GM21515 (cell line): Measurements from ENCODE around the gene GSS.

Source experiments
- ATAC-seq: cut with Tn5 transposase; IDR thresholded peaks from one replicate; pipeline ENCODE4 v1.9.1; 2021; ENCODE audit not compliant: unreplicated experiment

GSS gene

DNA sequence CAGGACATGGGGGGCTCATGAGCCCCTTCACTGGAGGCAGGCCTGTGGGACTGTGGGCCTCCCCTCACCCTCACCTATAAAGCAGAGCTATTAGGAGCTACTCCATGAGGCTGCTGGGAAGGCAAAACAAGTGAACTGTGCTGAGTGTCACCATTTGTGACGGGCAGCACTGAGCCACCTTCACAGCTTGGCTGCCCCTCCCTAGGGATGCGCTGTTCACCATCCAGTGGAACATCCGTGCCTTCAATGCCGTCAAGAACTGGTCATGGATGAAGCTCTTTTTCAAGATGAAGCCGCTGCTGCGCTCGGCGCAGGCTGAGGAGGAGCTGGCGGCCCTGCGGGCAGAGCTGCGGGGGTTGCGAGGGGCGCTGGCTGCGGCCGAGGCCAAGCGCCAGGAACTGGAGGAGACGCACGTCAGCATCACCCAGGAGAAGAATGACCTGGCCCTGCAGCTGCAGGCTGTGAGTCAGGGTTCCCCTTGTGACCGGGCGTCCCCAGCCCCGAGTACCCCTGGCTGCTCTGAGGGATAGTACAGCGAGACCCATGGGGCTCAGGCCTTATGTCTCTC lies 38.4 kb upstream of the GSS start:
- ATAC-seq: no peak

DNA sequence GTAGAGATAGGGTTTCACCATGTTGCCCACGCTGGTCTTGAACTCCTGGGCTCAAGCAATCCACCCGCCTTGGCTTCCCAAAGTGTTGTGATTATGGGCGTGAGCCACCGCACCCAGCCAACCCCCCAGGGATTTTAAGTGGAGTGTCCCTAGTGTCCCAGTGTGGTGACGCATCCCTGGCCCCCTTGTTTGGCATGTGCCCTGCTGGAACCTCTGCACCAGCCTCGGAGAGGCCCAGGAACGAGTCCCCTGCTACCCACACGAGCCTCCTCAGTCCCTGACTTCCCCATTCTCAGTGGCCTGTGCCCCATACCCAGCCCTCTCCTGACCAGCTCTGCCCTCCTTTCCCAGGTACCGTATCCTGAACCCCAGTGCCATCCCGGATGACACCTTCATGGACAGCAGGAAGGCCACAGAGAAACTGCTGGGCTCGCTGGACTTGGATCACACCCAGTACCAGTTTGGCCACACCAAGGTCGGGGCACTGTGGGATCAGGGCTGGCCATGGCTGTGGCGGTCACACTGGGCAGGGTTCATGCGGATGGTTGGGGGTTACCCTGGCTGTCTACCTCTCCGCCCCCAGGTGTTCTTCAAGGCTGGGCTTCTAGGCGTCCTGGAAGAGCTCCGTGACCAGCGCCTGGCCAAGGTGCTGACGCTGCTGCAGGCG lies 37.3 kb upstream of the GSS start:
- no peak for ATAC-seq

DNA sequence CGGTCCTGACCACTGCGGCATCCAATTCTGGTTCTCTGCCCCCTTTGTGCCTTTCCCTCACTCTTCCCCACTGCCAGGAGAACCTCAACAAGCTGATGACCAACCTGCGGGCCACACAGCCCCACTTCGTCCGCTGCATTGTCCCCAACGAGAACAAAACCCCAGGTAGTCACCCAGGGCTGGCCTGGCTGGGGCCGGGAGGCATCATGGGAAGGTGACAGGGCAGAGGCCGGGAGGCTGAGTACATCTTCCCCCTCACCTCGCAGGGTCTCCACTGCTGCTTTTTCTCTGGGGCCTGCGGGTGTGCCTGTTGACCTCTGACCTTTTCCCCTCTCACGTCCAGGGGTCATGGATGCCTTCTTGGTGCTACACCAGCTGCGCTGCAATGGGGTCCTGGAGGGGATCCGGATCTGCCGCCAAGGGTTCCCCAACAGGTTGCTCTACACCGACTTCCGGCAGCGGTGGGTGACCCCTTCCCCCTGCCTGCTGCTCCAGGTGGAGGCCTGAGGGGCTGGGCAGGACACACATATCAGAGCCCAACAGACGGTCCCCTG lies 35.1 kb upstream of the GSS start:
- no peak for ATAC-seq

DNA sequence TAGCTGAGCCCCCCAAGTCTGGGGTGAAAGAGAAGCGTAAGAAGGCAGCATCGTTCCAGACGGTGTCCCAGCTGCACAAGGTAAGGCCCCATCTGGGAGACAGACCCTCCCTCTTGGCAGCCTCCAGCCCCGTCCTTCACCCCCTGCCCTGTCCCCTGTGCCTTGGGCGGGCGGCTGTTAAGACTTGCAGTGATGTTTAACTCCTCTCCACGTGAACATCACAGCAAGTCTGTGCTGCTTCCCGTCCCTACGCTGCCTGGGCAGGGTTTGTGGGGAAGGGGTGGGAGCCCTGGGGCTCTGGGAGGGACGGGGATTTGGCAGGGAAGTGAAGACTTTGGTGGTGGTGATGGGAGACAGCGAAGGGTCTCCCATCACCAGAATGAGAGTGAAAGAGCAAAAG lies 34.6 kb upstream of the GSS start:
- no peak for ATAC-seq

DNA sequence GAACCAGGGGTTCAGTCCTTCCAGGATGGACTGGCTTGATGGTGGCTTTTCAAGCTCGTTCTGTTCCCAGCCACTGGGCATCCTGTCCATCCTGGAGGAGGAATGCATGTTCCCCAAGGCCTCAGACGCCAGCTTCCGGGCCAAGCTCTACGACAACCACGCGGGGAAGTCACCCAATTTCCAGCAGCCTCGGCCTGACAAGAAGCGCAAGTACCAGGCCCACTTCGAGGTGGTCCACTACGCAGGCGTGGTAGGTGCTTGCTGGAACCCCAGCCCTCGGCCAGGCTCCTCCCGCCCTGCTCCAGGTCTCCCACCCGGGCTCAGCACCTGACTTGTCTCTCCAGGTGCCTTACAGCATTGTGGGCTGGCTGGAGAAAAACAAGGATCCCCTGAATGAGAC lies 34.1 kb upstream of the GSS start:
- no peak for ATAC-seq

DNA sequence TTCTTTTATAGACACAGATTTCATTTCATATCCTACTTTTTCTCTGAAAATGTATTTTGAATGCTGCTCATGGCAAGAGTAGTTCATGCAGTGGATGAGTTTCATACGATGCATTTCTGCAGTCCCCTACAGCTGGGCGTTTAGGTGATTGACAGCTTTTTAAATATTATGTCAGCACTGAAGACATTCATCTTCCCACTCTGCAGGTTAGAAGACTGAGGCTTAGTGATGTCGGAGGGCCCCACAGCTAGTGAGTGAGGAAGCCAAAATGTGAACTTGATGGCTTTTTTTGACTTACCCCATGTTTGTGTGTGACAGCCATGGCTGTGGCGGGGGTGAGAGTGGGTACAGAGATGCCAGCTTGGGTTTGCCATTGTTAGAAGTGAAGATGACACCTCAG lies 33.5 kb upstream of the GSS start:
- no peak for ATAC-seq

DNA sequence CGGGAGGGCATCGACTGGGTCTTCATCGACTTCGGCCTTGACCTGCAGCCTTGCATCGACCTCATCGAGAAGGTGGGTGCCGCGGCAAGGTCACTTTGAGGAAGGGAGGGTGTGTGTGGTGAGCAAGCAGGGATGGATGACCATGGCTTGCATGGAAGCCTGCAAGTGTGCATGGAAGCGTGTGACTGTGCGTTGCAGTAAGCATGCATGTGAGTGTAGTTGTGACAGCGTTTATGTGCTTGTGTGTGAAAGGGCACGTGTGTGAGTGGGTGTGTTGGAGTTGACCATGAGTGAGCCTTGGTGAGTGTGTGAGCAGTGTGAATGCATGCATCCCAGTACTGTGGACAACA lies 32.6 kb upstream of the GSS start:
- no peak for ATAC-seq

DNA sequence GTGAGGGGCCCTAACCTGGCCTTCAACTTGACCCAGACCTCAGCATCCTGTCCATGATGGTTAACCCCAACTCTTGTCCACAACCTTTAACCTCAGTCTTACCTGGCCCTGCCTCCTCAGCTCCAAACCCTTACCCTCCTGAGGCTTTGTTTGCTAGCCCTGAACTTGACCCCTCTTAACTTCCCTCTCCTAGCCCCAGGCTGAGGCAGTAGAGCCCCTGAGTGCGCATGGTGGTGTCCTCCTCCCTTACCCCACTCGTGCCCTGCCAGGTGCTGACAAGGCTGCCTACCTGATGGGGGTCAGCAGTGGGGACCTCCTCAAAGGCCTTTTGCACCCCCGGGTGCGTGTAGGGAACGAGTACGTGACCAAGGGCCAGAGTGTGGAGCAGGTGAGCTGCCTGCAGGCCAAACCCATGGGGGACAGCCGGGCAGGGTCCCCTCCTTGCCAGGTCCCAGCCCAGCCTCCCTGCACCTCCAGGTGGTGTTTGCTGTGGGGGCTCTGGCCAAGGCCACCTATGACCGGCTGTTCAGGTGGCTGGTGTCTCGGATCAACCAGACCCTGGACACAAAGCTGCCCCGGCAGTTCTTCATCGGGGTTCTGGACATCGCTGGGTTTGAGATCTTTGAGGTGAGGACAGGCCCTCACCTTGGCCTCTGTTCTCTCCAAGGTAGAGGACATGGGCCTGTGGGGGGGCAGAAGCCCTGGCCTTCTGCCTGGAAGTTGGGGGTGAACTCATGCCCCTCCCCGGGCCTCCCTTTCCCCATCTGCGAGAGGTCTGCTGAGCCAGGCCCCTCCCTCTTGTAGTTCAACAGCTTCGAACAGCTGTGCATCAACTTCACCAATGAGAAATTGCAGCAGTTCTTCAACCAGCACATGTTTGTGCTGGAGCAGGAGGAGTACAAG lies 31.9 kb upstream of the GSS start:
- ATAC-seq: no peak

DNA sequence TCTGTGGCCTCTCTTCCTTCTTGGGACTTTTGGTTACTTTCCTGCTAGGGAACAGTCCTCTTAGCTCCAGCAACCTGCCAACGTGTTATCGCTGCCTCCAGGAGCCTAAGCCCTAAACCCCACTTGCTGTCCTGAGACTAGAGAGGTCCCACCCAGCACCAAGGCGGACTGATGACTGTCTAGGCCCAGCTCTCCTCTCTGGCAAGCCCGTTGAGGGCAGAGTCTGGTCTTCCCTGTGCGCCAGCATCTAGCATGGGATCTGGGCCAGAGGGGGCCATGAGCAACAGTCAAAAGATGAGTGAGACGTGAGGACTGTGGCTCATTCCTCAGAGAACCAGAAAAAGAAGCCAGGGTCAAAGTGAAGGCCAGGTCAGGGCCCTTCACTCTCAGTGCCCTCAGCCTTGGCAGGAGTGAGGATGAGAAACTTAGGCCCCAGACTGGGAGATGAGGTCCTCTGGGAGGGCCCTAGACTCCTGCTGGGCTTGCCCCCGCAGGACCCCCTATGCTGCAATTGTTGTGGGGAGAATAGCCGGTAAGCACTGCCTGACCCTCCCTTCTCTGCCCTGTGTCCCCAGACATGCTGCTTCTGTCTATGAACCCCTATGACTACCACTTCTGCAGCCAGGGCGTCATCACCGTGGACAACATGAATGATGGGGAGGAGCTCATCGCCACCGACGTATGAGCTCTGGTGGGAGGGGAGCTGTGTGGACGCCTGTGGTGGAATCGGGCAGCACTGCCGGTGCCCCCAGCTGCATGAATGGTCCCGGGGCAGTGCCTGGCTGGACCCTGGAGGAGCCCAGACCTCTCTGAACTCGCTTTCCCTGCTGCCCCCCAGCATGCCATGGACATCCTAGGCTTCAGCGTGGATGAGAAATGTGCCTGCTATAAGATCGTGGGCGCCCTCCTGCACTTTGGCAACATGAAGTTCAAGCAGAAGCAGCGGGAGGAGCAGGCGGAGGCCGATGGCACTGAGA lies 31.0 kb upstream of the GSS start:
- ATAC-seq: no peak

DNA sequence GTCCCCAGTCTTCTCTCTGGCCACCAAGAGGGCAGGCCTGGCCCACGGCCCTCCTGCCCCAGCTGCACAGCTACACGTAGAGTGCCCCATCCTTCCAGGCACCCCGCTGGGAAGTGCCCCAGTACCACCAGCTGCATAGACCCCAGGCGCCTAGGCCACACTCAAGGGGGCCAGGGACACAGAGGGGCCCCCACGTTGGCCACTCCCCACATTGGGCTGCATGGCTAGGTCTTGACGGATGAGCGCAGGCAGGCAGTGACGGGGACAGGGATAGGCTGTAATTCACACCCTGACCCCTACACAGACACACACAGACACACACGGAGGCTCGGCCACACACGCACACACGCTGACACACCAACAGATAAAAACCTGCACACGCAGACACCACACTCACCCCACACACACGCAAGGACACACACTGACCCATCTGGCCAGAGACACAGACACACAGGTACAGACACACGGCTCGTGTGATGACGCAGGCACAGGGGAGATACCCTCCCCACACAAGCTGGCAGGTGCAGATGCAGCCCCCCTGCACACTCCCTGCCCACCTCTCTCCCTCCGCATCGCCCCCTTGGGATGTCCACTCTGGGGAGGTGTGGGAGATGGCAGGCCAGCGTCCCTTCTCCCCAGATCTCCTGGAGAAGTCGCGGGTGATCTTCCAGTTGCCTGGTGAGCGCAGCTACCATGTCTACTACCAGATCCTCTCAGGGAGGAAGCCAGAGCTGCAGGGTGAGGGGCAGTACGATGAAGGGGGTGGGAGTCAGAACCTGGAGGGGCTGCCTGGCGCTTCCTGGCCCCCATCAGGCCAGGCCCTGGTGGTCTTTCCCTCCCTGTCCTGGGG lies 30.1 kb upstream of the GSS start:
- ATAC-seq: no peak

DNA sequence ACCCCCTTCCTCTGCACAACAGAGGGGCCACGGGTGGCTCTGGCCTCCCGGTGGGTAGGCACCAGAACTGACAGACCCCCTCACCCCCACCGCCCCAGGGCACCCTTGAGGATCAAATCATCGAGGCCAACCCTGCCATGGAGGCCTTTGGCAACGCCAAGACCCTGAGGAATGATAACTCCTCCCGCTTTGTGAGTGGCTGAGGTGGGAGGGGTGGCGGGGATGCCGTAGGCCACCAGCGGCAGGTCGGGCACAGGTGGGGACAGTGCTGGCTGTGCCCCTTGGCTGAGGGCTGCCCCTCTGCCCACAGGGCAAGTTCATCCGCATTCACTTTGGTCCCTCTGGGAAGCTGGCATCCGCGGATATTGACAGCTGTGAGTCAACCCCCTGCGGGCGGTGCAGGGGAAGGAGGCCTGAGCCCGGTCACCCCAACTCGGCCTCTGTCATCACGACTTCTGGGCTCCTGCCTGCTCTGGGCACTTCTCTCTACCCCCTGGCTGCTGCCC lies 29.2 kb upstream of the GSS start:
- ATAC-seq: no peak

DNA sequence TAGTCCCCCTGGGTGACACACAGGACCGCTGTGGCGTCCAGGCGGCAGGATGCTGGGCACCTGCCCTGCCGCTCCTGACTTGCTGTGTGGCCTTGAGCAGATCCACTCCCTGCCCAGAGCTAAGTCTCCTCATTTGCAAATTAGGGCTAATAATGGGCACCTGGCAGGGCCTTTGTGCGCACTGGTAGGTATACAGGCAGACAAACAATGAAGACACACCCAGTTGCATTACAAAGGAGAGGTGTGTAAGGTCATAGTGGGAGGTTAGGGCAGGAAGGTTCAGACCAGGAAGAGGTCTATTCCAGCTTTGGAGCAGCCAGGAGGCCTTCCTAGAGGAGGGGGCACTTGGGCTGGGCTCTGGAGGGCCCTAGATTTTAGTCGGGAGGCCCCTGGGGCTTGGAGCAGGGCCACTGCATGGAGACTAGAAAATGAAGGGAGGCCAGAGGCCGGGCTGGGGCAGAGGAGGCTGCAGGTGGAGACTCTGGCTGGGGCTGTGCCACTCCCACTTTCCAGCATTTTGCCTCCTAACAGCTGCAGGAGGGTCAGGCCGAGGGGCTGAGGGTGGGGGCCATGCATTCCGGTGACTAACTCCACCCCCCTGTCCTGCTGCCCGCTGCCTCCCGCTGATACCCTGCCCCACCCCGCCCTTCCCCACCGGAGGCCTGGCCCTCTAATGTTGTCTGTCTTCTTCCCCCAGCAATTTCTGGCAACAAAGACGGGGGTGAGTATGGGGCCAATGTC lies 28.6 kb upstream of the GSS start:
- ATAC-seq: no peak

DNA sequence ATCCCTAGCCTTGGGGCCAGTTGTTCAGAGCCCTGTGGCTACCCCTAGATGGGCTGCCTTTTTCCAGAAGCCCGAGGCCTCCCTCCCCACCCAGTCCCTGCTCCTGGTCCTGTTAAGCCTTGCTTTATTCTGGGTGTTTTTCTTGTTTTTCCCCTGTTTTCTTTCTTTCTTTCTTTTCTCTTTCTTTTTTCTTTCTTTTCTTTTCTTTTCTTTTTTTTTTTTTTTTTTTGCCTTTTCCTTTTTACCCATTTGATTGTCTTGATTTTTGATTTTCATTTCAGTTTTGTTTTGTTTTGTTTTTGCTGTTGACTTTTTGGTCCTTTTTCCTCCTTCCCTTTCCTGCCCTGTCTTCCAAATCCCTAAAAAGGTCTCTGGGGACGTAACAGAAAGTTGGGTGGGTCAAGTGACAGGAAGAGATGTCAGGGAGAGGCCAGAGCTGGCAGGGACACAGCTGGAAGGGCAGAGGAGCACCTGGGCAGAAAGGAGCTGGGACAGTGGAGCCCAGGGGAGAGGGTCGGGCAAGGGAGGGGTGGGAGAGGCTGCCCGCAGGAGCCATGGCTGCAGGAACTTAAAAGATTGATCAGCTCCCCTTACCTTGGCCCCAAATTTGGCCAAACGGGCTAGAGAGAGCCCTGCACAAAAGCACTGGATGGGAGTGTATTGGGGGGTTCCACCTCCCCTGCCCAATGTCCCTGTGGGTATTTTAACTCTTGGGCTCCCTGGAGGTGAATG lies 27.6 kb upstream of the GSS start:
- ATAC-seq: no peak

DNA sequence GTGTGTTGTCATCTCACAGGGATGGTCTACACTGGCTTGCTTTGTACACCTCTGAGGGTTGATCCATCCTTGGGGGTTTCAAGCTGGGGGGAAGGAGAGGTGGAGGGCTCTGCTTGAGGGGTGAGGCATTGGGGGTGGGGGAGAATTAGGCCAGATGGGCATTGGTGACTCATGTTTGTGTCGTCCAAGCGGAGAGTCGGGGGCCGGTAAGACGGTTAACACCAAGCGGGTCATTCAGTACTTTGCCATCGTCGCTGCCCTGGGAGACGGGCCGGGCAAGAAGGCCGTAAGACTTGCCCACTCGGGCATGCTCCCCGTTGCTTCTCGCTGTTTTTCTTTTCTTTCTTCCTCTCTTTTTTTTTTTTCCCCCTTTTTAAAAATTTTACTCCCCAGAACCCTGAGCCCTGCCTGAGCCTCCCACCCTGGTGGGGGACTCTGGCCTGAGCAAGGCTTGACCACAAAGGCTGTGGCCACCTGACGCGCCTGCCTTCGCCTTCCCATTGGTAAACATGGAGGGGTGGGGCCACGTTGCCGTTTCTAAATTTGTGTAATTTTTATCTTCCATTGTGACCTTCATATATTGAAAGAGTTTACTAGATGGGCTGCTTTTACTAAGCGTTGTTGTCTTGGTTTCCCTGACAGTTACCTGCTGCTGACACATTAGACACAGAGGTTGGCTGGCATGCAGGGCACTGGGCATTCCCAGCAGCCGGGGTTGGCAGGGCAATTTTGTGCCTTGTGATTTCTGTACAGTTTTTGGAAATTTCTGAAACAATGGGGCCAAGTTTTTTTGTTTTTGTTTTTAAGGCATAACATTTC lies 26.9 kb upstream of the GSS start:
- ATAC-seq: no peak

DNA sequence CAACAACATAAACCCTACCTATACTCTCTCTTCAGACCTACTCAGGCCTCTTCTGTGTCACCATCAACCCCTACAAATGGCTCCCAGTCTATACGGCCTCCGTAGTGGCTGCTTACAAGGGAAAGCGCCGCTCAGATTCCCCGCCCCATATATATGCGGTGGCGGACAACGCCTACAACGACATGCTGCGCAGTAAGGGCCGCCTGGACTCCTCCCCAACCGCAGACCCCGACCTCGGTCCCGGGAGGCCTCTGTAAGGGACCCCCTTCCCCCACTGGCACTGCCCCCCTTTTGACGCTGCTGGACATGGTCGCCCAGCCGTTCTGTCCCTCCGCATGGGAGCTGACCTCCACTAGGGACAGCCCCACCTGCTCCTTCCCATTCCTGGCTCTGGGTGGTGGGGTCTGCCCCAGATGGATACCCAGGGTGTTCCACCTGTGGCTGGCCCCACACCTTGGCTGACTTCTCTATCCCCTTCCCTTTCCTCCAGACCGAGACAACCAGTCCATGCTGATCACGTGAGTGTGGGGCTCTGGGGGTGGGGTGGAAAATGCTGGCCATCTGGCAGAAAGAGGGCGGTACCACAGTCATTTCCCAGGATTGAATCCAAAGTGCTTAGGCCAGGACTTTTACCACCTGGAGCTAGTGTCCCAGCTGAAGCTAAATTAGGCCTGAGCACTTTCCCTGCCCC lies 25.1 kb upstream of the GSS start:
- no peak for ATAC-seq

DNA sequence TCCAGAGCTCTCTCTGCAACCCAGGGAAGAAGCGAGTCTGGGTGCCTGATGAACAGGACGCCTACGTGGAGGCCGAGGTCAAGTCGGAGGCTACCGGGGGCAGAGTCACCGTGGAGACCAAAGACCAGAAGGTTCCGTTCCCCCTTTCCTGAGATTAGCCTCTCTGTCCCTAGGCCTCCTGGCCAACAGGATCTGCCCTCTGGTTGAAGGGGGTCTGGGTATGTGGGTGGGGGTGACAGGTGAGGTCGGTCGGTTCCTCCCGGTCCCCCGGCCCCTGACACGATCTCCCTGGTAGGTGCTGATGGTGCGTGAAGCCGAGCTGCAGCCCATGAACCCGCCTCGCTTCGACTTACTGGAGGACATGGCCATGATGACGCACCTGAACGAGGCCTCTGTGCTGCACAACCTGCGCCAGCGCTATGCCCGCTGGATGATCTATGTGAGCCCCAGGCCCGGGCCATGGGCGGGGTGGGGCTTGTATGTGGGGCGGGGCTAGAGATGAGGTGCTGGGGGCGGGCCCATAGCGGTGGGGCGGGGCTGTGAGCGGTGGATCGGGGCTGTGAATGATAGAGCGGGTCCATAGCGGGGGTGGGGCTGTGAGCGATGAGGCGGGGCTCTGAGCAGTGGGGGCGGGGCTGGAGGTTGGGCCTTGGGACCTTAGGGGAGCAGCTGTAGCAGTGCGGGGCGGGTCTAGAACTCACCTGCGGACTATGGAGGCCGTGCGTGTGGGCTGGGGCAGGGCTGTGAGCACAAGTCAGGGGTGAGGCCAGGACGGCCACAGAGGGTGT lies 24.0 kb upstream of the GSS start:
- no peak for ATAC-seq
